NCI-H2196 treated with DMSO at 0.1 percent for 48 hours (cell line): ENCODE measurements around the gene LAYN.

Source experiments
- DNase-seq: peaks from one replicate; lab custom pipeline; 2025; ENCODE audit not compliant: unreplicated experiment; lab: John Stamatoyannopoulos, UW

Gene LAYN

GRCh38 chr11:111589886-111590499, 49.5 kb downstream of the LAYN start:
- DNase-seq = no peak

GRCh38 chr11:111591187-111591960, 50.9 kb downstream of the LAYN start:
- no peak for DNase-seq

- no peak for DNase-seq
These were observed 52.0 kb downstream of the LAYN start for GRCh38 chr11:111592491-111592890.

GRCh38 chr11:111596319-111596718, 55.8 kb downstream of the LAYN start:
- no peak for DNase-seq

GRCh38 chr11:111598148-111598547, 57.6 kb downstream of the LAYN start:
- DNase-seq = no peak

- no peak for DNase-seq
These were observed 58.0 kb downstream of the LAYN start for GRCh38 chr11:111598559-111598958.

GRCh38 chr11:111601636-111601978, 61.1 kb downstream of the LAYN start:
- no peak for DNase-seq

- DNase-seq = peak; percentile 95
These were observed 61.7 kb downstream of the LAYN start, which contains the start of gene SIK2 for GRCh38 chr11:111601979-111602864. TSS of gene SIK2 (plus strand) at chr11:111602449. CDS start at chr11:111602564, 115 bp downstream.

GRCh38 chr11:111602865-111603610, 62.5 kb downstream of the LAYN start:
- no peak for DNase-seq

GRCh38 chr11:111603611-111604130, 63.2 kb downstream of the LAYN start:
- no peak for DNase-seq

GRCh38 chr11:111604392-111605009, 64.0 kb downstream of the LAYN start:
- peak; percentile 33 for DNase-seq

- DNase-seq = no peak
These were observed 65.2 kb downstream of the LAYN start for GRCh38 chr11:111605681-111606080.

GRCh38 chr11:111606986-111607385, 66.5 kb downstream of the LAYN start:
- DNase-seq = no peak

GRCh38 chr11:111607751-111608150, 67.2 kb downstream of the LAYN start:
- no peak for DNase-seq
